OCI-LY3 (cell line): ENCODE results near the gene PPP1R7.

Experiments
- CTCF ChIP-seq: fragments of 200-600, 300-600 bp; sonication (generic); IDR thresholded peaks from 2 replicates; pipeline ENCODE4 v1.5.1; 2014; ENCODE audit warnings: antibody characterized with exemption, low read length, low read depth
- EZH2phosphoT487 ChIP-seq: fragments of 200-600 bp; shearing (Covaris generic); IDR thresholded peaks from 2 replicates; pipeline ENCODE4 v1.6.1; 2018; ENCODE audit warnings: antibody characterized with exemption, mixed run types, low read depth

GRCh38 chr2:241107031-241107783, 43.1 kb upstream of the PPP1R7 start:
- TF ChIP-seq CTCF (no peak), EZH2phosphoT487 (no peak)
